ENCODE results near the gene LGALS13. TPM values are rescaled to one million over a fixed set of nuclear protein-coding genes. Genes with fewer than 3 reads are reported as not detected.

LGALS13 gene
- total RNA-seq, 5 donors from 2014 or later (not counting 1 experiment from before 2014, with no cell fraction given), result not detected

GRCh38 chr19:39563408-39563807 lies 38.9 kb upstream of the LGALS13 start:
- Mint-ChIP-seq H3K4me3 (no peak overlapping the region), H3K9me3 (no peaks in the 10 kb centered on the region), H3K27me3 (peaks cover 5 to 7% of the 10 kb centered on the region in 2 donors), H3K4me1 (peaks cover 7 to 11% (median 8%) of the 10 kb centered on the region in 3 donors), H3K36me3 (no peaks in the 10 kb centered on the region), H3K27ac (no peak overlapping the region)
- Histone ChIP-seq H3K4me1 (ENCODE audit: control insufficient read depth in 1 of 2, extremely low read depth in 1 of 2, insufficient read depth in 2 of 2, low read length in 2 of 2) (peaks cover 0 to 9% of the 10 kb centered on the region in 2 experiments), H3K4me3 (ENCODE audit: control insufficient read depth in 1 of 2, extremely low read depth in 1 of 2, low read length in 1 of 2) (no peak overlapping the region), H3K27me3 (replicated peaks in 1 of 2; ENCODE audit: control insufficient read depth in 2 of 2, extremely low read depth in 1 of 2, insufficient read depth in 2 of 2, low read length in 1 of 2) (peaks cover 0 to 12% of the 10 kb centered on the region in 2 experiments), H3K36me3 (ENCODE audit: control insufficient read depth in 2 of 2, extremely low read depth in 1 of 2, insufficient read depth in 1 of 2, low read length in 1 of 2) (no peaks in the 10 kb centered on the region), H3K9me3 (no peaks in the 10 kb centered on the region), H3K27ac (ENCODE audit: low read length) (no peak overlapping the region)
- 96% methylated on average over 2 of the region's 2 CpGs for WGBS (ENCODE audit: insufficient coverage)
- POLR2A ChIA-PET, result no interaction called here
- ATAC-seq (replicated peaks in 1 of 4) (no peak), DNase-seq (no peak)
- CTCF ChIA-PET, result interaction anchor here in 1 of 2 donors (0.7 kb wide), 1 partner anchor 961 kb away, joined by 3 read pairs; no protein-coding TSS in a partner anchor

DNA sequence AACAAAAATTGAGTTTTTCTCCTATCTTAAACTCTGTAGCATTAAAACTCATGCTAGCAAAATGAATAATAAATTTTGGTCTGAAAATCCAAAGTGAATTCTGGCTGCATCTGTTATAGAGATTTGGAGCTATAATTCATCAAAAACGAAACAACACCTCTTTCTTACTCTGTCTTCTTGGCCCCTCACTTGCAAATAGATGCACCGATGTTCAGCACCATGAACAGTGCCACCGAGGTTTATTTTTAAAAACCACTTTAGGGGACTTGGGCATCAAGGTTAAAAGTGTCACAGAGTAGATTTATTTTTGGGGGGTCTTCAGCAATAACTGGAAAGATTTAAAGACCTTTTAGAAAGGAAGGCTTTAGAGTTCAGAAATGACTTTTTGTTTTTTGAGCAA lies 36.3 kb upstream of the LGALS13 start:
- Histone ChIP-seq H3K27me3 (replicated peaks in 1 of 2; ENCODE audit: control insufficient read depth in 2 of 2, extremely low read depth in 1 of 2, insufficient read depth in 2 of 2, low read length in 1 of 2) (peaks cover 0 to 14% of the 10 kb centered on the region in 2 experiments), H3K27ac (ENCODE audit: low read length) (no peak overlapping the region), H3K36me3 (ENCODE audit: control insufficient read depth in 2 of 2, extremely low read depth in 1 of 2, insufficient read depth in 1 of 2, low read length in 1 of 2) (no peaks in the 10 kb centered on the region), H3K9me3 (no peaks in the 10 kb centered on the region), H3K4me1 (ENCODE audit: control insufficient read depth in 1 of 2, extremely low read depth in 1 of 2, insufficient read depth in 2 of 2, low read length in 2 of 2) (no peaks in the 10 kb centered on the region), H3K4me3 (ENCODE audit: control insufficient read depth in 1 of 2, extremely low read depth in 1 of 2, low read length in 1 of 2) (no peak overlapping the region)
- ChIA-PET CTCF (interaction anchor here in 1 of 2 donors (0.6 kb wide), 1 partner anchor 758 kb away, joined by 6 read pairs; no protein-coding TSS in a partner anchor), POLR2A (no interaction called here)
- 33% methylated on average over 1 of the region's 3 CpGs for WGBS (ENCODE audit: insufficient coverage)
- Mint-ChIP-seq H3K4me1 (no peaks in the 10 kb centered on the region), H3K36me3 (no peaks in the 10 kb centered on the region), H3K27ac (no peak overlapping the region), H3K4me3 (no peak overlapping the region), H3K27me3 (peaks cover 14 to 19% of the 10 kb centered on the region in 2 donors), H3K9me3 (no peaks in the 10 kb centered on the region)
- DNase-seq (no peak), ATAC-seq (replicated peaks in 1 of 4) (no peak)

DNA sequence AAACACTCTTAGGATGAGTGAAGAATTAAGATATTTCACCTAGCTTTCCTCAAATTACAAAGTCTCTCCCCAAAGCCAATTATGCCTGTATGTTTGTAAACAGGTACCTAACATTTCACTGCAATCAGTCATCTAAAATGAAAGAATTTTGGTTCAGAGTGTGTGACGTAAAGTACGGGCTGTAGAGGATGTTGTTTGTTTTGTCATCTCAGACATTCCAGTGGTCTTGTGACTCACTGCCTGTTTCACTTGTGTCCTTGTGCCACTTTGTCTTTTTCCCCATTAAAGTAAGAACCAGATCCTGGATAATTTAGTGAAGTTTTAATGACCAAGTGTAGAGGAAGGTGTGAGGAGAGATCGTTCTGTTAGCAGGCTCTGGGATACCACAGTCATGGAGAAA lies 33.7 kb upstream of the LGALS13 start:
- POLR2A ChIA-PET, result no interaction called here
- H3K27ac ChIP-seq (ENCODE audit: low read length), result no peak overlapping the region
- no peaks in the 10 kb centered on the region for H3K4me1 ChIP-seq (ENCODE audit: control insufficient read depth in 1 of 2, extremely low read depth in 1 of 2, insufficient read depth in 2 of 2, low read length in 2 of 2)
- no peak for ATAC-seq (replicated peaks in 1 of 4)
- H3K4me3 Mint-ChIP-seq, result no peak overlapping the region
- peaks cover 5 to 9% (median 5%) of the 10 kb centered on the region in 3 donors for H3K9me3 Mint-ChIP-seq
- CTCF ChIA-PET, result no interaction called here
- H3K27ac Mint-ChIP-seq, result no peak overlapping the region
- no peaks in the 10 kb centered on the region for H3K36me3 Mint-ChIP-seq
- H3K27me3 ChIP-seq (replicated peaks in 1 of 2; ENCODE audit: control insufficient read depth in 2 of 2, extremely low read depth in 1 of 2, insufficient read depth in 2 of 2, low read length in 1 of 2), result peaks cover 0 to 10% of the 10 kb centered on the region in 2 experiments
- H3K36me3 ChIP-seq (ENCODE audit: control insufficient read depth in 2 of 2, extremely low read depth in 1 of 2, insufficient read depth in 1 of 2, low read length in 1 of 2), result no peaks in the 10 kb centered on the region
- WGBS (ENCODE audit: insufficient coverage), result no CpG with 5 or more reads among the region's 3 CpGs
- H3K9me3 ChIP-seq, result no peaks in the 10 kb centered on the region
- no peak for DNase-seq
- peaks cover 20 to 28% of the 10 kb centered on the region in 2 donors for H3K27me3 Mint-ChIP-seq
- H3K4me1 Mint-ChIP-seq, result no peaks in the 10 kb centered on the region
- no peak overlapping the region for H3K4me3 ChIP-seq (ENCODE audit: control insufficient read depth in 1 of 2, extremely low read depth in 1 of 2, low read length in 1 of 2)

DNA sequence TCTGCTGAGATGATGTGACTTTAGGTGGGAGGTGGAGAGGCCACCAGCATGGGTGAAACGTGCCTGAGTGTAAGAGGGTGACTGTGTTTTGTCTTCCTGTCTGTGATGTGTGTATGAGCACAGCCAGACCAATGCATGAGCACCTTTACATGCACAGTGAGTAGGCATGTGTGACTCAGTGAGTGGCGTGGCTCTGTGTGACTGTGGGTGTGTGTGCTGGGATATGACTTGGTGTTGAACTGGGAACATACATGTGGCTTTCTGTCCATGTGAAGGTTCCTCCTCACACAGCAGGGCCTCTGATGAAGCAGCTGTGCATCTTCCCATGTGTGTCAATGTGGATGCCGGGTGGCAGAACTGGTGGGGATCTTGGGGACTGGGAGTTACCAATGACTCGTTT lies 19.9 kb upstream of the LGALS13 start:
- H3K4me1 Mint-ChIP-seq, result peaks cover 0 to 4% (median 0%) of the 10 kb centered on the region in 3 donors
- ATAC-seq (replicated peaks in 1 of 4), result no peak

GRCh38 chr19:39582891-39583625 lies 19.3 kb upstream of the LGALS13 start:
- H3K27me3 Mint-ChIP-seq, result peaks cover 37 to 41% of the 10 kb centered on the region in 2 donors
- H3K27me3 ChIP-seq (replicated peaks in 1 of 2; ENCODE audit: control insufficient read depth in 2 of 2, extremely low read depth in 1 of 2, insufficient read depth in 2 of 2, low read length in 1 of 2), result peaks cover 0 to 18% of the 10 kb centered on the region in 2 experiments
- H3K27ac Mint-ChIP-seq, result no peak overlapping the region
- no peaks in the 10 kb centered on the region for H3K9me3 ChIP-seq
- ATAC-seq (replicated peaks in 1 of 4) (no peak), DNase-seq (no peak)
- H3K36me3 Mint-ChIP-seq, result peaks cover 4% of the 10 kb centered on the region
- POLR2A ChIA-PET, result no interaction called here
- H3K4me3 ChIP-seq (ENCODE audit: control insufficient read depth in 1 of 2, extremely low read depth in 1 of 2, low read length in 1 of 2), result no peak overlapping the region
- H3K4me1 Mint-ChIP-seq, result peaks cover 0 to 4% (median 0%) of the 10 kb centered on the region in 3 donors
- H3K27ac ChIP-seq (ENCODE audit: low read length), result no peak overlapping the region
- no peaks in the 10 kb centered on the region for H3K36me3 ChIP-seq (ENCODE audit: control insufficient read depth in 2 of 2, extremely low read depth in 1 of 2, insufficient read depth in 1 of 2, low read length in 1 of 2)
- no peaks in the 10 kb centered on the region for H3K4me1 ChIP-seq (ENCODE audit: control insufficient read depth in 1 of 2, extremely low read depth in 1 of 2, insufficient read depth in 2 of 2, low read length in 2 of 2)
- no peak overlapping the region for H3K4me3 Mint-ChIP-seq
- CTCF ChIA-PET, result no interaction called here
- WGBS (ENCODE audit: insufficient coverage), result 49% methylated on average over 4 of the region's 8 CpGs
- H3K9me3 Mint-ChIP-seq, result peaks cover 8 to 15% (median 8%) of the 10 kb centered on the region in 3 donors

More for the DNA sequence above, 19.9 kb upstream of the LGALS13 start:
- Histone ChIP-seq H3K9me3 (no peaks in the 10 kb centered on the region), H3K36me3 (ENCODE audit: control insufficient read depth in 2 of 2, extremely low read depth in 1 of 2, insufficient read depth in 1 of 2, low read length in 1 of 2) (no peaks in the 10 kb centered on the region), H3K4me3 (ENCODE audit: control insufficient read depth in 1 of 2, extremely low read depth in 1 of 2, low read length in 1 of 2) (no peak overlapping the region), H3K27ac (ENCODE audit: low read length) (no peak overlapping the region), H3K4me1 (ENCODE audit: control insufficient read depth in 1 of 2, extremely low read depth in 1 of 2, insufficient read depth in 2 of 2, low read length in 2 of 2) (no peaks in the 10 kb centered on the region), H3K27me3 (replicated peaks in 1 of 2; ENCODE audit: control insufficient read depth in 2 of 2, extremely low read depth in 1 of 2, insufficient read depth in 2 of 2, low read length in 1 of 2) (peaks cover 0 to 18% of the 10 kb centered on the region in 2 experiments)
- peaks cover 8 to 15% (median 8%) of the 10 kb centered on the region in 3 donors for H3K9me3 Mint-ChIP-seq
- ChIA-PET POLR2A (no interaction called here), CTCF (no interaction called here)
- 40% methylated on average over 2 of the region's 4 CpGs for WGBS (ENCODE audit: insufficient coverage)
- peaks cover 3% of the 10 kb centered on the region for H3K36me3 Mint-ChIP-seq
- H3K4me3 Mint-ChIP-seq, result no peak overlapping the region
- peaks cover 39 to 41% of the 10 kb centered on the region in 2 donors for H3K27me3 Mint-ChIP-seq
- DNase-seq, result no peak
- H3K27ac Mint-ChIP-seq, result no peak overlapping the region

GRCh38 chr19:39587496-39587895 lies 14.8 kb upstream of the LGALS13 start:
- Mint-ChIP-seq H3K9me3 (peaks cover 0 to 4% (median 0%) of the 10 kb centered on the region in 3 donors), H3K4me3 (no peak overlapping the region), H3K36me3 (peaks cover 4% of the 10 kb centered on the region), H3K4me1 (peaks cover 0 to 4% (median 0%) of the 10 kb centered on the region in 3 donors), H3K27me3 (peaks cover 35 to 43% of the 10 kb centered on the region in 2 donors), H3K27ac (no peak overlapping the region)
- no CpG with 5 or more reads among the region's 4 CpGs for WGBS (ENCODE audit: insufficient coverage)
- POLR2A ChIA-PET, result no interaction called here
- CTCF ChIA-PET, result no interaction called here
- DNase-seq, result no peak
- no peak for ATAC-seq (replicated peaks in 1 of 4)
- H3K27me3 ChIP-seq (replicated peaks in 1 of 2; ENCODE audit: control insufficient read depth in 2 of 2, extremely low read depth in 1 of 2, insufficient read depth in 2 of 2, low read length in 1 of 2), result peaks cover 0 to 16% of the 10 kb centered on the region in 2 experiments
- no peaks in the 10 kb centered on the region for H3K9me3 ChIP-seq
- no peak overlapping the region for H3K27ac ChIP-seq (ENCODE audit: low read length)
- no peaks in the 10 kb centered on the region for H3K4me1 ChIP-seq (ENCODE audit: control insufficient read depth in 1 of 2, extremely low read depth in 1 of 2, insufficient read depth in 2 of 2, low read length in 2 of 2)
- H3K36me3 ChIP-seq (ENCODE audit: control insufficient read depth in 2 of 2, extremely low read depth in 1 of 2, insufficient read depth in 1 of 2, low read length in 1 of 2), result no peaks in the 10 kb centered on the region
- H3K4me3 ChIP-seq (ENCODE audit: control insufficient read depth in 1 of 2, extremely low read depth in 1 of 2, low read length in 1 of 2), result no peak overlapping the region
